Activated B cell treated with CpG ODN at 0.5 μM for 24 hours (primary cell): ENCODE results near the gene AIMP2. TPM values are rescaled to one million over a fixed set of nuclear protein-coding genes. Genes with fewer than 3 reads are reported as not detected.
A peak's percentile ranks its signal among the peaks of the same experiment; 100 is the strongest.
"Not testable (repeated sequence)": the region's sequence is repeated elsewhere in the genome, so short reads cannot be mapped to it uniquely, and the experiment has no call there.

Source experiments
- ATAC-seq: fragments of 200-7000 bp; cut with Tn5 transposase; one replicate; pipeline ENCODE4 v1.10.0; 2021; ENCODE audit warnings: low read depth, mild to moderate bottlenecking, moderate library complexity
- CTCF ChIA-PET: fragments of 350-600 bp; sonication (Branson Sonifier 250); formaldehyde crosslinking; loops from one replicate; lab custom pipeline; 2021; ENCODE audit warnings: antibody characterized with exemption; lab: Charles Lee
- POLR2A ChIA-PET: fragments of 350-600 bp; sonication (Branson Sonifier 250); formaldehyde crosslinking; loops from one replicate; lab custom pipeline; 2021; ENCODE audit warnings: antibody characterized with exemption; lab: Charles Lee
- DNase-seq: peaks from one replicate; pipeline ENCODE4 v3.0.0; 2022
- H3K27ac Mint-ChIP-seq: one replicate; pipeline ENCODE4 v1.8.0; 2020; ENCODE audit warnings: mixed read lengths
- H3K27me3 Mint-ChIP-seq: one replicate; pipeline ENCODE4 v1.8.0; 2021; ENCODE audit warnings: mixed read lengths
- H3K36me3 Mint-ChIP-seq: one replicate; pipeline ENCODE4 v1.8.0; 2021; ENCODE audit warnings: low read depth, mixed read lengths
- H3K4me1 Mint-ChIP-seq: one replicate; pipeline ENCODE4 v1.8.0; 2021; ENCODE audit warnings: mixed read lengths
- H3K4me3 Mint-ChIP-seq: one replicate; pipeline ENCODE4 v1.8.0; 2020; ENCODE audit warnings: mild to moderate bottlenecking, mixed read lengths
- H3K9me3 Mint-ChIP-seq: one replicate; pipeline ENCODE4 v1.8.0; 2020; ENCODE audit warnings: mixed read lengths
- CTCF ChIP-seq: fragments of 200-600 bp; IDR thresholded peaks from one replicate; pipeline ENCODE4 v1.8.0; 2022; ENCODE audit warnings: antibody characterized with exemption, mild to moderate bottlenecking
- intact Hi-C: fragments of 100-400 bp; cut with micrococcal nuclease; formaldehyde crosslinking; loops from one replicate; pipeline ENCODE4 v1.15.1; 2024
- total RNA-seq: library from RNA; stranded (reverse); gene quantifications from 2 replicates; pipeline ENCODE4 v1.2.3, GENCODE V29; 2022

Gene AIMP2
- total RNA-seq, 1 donor from 2014 or later = 37.8 TPM

- no peak for DNase-seq
- ATAC-seq = no peak
- POLR2A ChIA-PET = no interaction called here
Measured at GRCh38 chr7:6035165-6035564, 26.1 kb downstream of the AIMP2 start.

GRCh38 chr7:6035686-6036085 is 26.6 kb downstream of the AIMP2 start:
- ATAC-seq = no peak
- no peak for DNase-seq
- ChIA-PET POLR2A (interaction anchor here (0.6 kb wide), 1 partner anchor 12 kb away, joined by 3 read pairs; no protein-coding TSS in a partner anchor), CTCF (no interaction called here)
- intact Hi-C loops = no loop called here
- no peaks in the 10 kb centered on the region for H3K4me1 Mint-ChIP-seq
- no peaks in the 10 kb centered on the region for H3K27me3 Mint-ChIP-seq
- H3K27ac Mint-ChIP-seq = no peak overlapping the region
- H3K9me3 Mint-ChIP-seq = no peaks in the 10 kb centered on the region
- H3K36me3 Mint-ChIP-seq = peaks cover 77% of the 10 kb centered on the region
- H3K4me3 Mint-ChIP-seq = no peak overlapping the region
- no peak for TF ChIP-seq CTCF

More at GRCh38 chr7:6035165-6035564, 26.1 kb downstream of the AIMP2 start:
- no peaks in the 10 kb centered on the region for H3K27me3 Mint-ChIP-seq
- no peak overlapping the region for H3K4me3 Mint-ChIP-seq
- H3K4me1 Mint-ChIP-seq = no peaks in the 10 kb centered on the region
- intact Hi-C loops = no loop called here
- H3K27ac Mint-ChIP-seq = no peak overlapping the region
- CTCF ChIA-PET = no interaction called here
- no peak for TF ChIP-seq CTCF
- H3K36me3 Mint-ChIP-seq = peaks cover 76% of the 10 kb centered on the region
- H3K9me3 Mint-ChIP-seq = no peaks in the 10 kb centered on the region

- no peak for ATAC-seq
- Mint-ChIP-seq H3K36me3 (peaks cover 51% of the 10 kb centered on the region), H3K9me3 (no peaks in the 10 kb centered on the region), H3K4me1 (no peaks in the 10 kb centered on the region), H3K27ac (no peak overlapping the region), H3K27me3 (no peaks in the 10 kb centered on the region), H3K4me3 (no peak overlapping the region)
- no peak for TF ChIP-seq CTCF
- intact Hi-C loops = no loop called here
- ChIA-PET POLR2A (no interaction called here), CTCF (interaction anchor here (0.9 kb wide), 1 partner anchor 57 kb away, joined by 3 read pairs; no protein-coding TSS in a partner anchor)
- no peak for DNase-seq
Measured at GRCh38 chr7:6049780-6050179, 40.7 kb downstream of the AIMP2 start.

GRCh38 chr7:6051185-6051584 is 42.1 kb downstream of the AIMP2 start:
- H3K27ac Mint-ChIP-seq, DNase-seq, H3K9me3 Mint-ChIP-seq, CTCF ChIA-PET, H3K27me3 Mint-ChIP-seq, intact Hi-C loops, H3K4me1 Mint-ChIP-seq, ATAC-seq, H3K4me3 Mint-ChIP-seq: not testable (repeated sequence)
- POLR2A ChIA-PET = interaction anchor here (0.7 kb wide), 1 partner anchor 54 kb away, joined by 4 read pairs; no protein-coding TSS in a partner anchor
- peaks cover 50% of the 10 kb centered on the region for H3K36me3 Mint-ChIP-seq

- H3K4me3 Mint-ChIP-seq = no peak overlapping the region
Measured at GRCh38 chr7:6056616-6057015, 47.5 kb downstream of the AIMP2 start.

More at GRCh38 chr7:6056616-6057015, 47.5 kb downstream of the AIMP2 start:
- CTCF ChIA-PET = no interaction called here
- POLR2A ChIA-PET = interaction anchor here (0.6 to 0.7 kb wide), 3 partner anchors 10 to 62 kb away, joined by 5 to 7 read pairs (median 6); no protein-coding TSS in a partner anchor
- no peaks in the 10 kb centered on the region for H3K9me3 Mint-ChIP-seq
- DNase-seq (no peak), ATAC-seq (no peak)
- no peaks in the 10 kb centered on the region for H3K27me3 Mint-ChIP-seq
- peak overlapping the region; percentile 53 for H3K27ac Mint-ChIP-seq
- H3K36me3 Mint-ChIP-seq = peaks cover 24% of the 10 kb centered on the region
- no peak for TF ChIP-seq CTCF
- peaks cover 26% of the 10 kb centered on the region for H3K4me1 Mint-ChIP-seq
- intact Hi-C loops = no loop called here
